GM18526 (cell line): ENCODE results near the gene PCTP.

Source experiments
- POLR2A ChIP-seq: IDR thresholded peaks from 3 replicates; pipeline ENCODE4 v1.6.1; 2011; ENCODE audit not compliant: insufficient read length; ENCODE audit errors: extremely low read depth

Gene PCTP

DNA sequence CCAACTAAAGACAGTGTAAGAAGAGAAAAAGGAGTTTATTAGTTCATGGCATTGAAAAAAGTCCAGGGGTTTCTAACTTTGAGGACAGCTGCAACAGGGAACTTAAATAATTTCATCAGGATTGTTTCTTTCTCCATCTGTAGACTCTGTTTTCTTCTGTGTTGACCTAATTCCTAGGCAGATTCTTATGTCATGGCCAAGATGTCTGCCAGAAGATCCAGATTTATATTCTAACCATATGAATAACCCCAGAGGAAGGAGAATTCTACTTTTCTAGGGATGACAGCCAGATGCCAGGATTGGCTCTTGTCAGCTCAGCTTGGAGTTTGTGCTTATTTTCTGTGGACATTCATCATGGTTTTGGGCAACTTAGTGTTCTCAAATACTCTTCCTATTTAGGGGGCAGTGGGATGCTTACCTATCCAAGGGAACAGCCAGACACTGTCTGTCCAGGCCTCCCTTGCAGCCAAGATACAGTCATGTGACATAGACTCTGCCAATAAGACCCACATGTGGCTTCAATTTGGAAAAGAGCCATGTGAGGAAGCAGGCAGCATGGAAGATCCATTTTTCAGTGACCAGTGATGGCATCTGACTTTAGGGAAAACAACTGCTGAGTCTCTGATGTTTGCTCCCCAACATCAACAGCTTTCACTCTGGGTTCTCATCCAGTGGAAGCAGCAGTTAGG lies 18.2 kb downstream of the PCTP start:
- no peak for TF ChIP-seq POLR2A

DNA sequence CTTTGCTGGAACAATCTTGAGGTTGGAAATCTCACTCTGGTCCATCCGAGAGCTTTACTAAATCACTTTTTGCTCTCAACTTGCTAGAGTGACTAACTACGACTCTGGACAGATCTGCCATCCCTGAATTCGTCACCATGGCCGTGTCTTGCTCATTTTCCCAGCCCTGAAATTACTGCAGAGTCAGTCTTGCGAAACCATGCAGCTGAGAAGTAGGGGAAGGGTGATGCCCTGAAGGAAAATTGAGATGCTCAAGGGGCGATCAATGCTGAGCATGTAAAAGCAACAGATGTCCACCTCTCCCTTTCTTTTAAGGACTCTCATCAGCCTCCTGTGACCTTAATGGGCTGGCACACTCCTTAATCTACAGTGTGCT lies 18.8 kb downstream of the PCTP start:
- TF ChIP-seq POLR2A, result no peak

DNA sequence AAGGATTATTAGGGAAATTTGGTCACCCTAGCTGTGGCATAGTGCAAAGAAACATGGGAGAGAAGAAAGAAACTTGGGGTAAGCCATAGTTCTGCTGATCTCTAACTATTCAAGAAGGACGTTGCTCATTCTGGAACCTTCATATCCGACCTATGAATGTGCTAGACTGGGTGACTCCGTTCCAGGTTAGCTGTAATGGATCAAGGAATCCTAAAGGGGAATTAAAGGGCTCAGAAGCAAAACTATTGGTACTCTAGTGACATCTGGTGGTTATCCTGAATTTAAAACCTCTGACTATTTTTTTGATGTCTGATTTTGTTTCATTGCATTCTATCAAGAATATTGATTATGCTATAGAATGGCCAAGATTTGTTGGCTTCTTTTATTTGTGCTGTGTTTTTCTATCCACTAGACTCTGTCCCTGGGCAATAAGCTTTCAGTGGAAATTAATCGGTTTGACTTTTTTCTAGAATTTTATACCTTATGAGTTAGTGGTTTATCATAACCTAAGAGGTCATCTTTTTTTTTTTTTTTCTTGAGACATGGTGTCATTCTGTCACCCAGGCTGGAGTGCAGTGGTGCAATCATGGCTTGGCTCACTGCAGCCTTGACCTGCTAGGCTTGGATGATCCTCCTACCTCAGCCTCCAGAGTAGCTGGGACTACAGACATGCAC lies 19.5 kb downstream of the PCTP start:
- no peak for TF ChIP-seq POLR2A

DNA sequence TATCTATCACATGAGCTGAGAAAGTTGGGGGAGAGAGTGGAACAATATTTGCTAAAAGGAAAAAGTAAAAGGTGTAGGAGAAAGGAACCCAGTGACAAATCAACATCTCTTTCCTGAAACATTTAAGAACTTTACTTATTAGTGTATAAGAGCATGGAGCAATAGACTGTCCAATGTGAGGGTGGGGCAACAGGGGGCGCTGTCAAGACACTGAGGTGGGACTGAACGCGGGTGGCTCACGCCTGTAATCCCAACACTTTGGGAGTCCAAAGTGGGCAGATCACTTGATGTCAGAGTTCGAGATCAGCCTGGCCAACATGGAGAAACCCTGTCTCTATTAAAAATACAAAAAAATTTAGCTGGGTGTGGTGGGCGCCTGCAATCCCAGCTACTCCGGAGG lies 21.2 kb downstream of the PCTP start:
- no peak for TF ChIP-seq POLR2A

DNA sequence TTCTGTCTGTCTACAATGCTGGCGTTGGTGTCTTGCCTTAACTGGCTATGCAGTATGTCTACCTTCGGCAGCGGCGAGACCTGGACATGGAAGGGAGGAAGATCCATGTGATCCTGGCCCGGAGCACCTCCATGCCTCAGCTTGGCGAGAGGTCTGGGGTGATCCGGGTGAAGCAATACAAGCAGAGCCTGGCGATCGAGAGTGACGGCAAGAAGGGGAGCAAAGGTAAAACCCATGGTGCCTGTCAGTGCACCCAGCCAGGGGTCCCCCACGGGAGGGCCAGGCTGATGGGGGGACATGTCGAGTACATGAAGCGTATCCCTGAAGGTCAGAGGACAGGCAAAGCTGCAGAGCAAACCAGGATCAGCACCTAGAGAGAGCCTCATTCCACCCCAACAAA lies 22.8 kb downstream of the PCTP start:
- no peak for TF ChIP-seq POLR2A

DNA sequence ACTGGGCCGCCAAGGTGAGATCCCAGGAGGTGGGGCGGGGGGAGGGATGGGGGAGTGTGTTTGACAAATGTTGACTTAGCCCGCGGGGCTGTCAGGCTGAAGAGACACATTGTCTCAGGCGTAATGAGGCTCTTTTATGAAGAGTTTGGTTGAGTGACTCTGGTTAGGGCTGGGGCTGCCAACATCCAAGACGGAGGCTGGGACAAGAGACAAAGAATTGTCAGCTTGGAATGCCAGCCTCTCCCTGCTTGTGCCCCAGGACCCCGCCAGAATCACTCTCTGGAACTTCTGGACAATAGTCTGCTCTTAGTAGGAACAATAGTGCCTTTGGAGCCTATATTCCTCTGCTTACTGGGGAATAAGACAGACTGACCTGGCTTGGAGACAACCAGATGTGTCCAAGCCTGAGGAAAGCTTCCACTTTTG lies 24.0 kb downstream of the PCTP start:
- no peak for TF ChIP-seq POLR2A

DNA sequence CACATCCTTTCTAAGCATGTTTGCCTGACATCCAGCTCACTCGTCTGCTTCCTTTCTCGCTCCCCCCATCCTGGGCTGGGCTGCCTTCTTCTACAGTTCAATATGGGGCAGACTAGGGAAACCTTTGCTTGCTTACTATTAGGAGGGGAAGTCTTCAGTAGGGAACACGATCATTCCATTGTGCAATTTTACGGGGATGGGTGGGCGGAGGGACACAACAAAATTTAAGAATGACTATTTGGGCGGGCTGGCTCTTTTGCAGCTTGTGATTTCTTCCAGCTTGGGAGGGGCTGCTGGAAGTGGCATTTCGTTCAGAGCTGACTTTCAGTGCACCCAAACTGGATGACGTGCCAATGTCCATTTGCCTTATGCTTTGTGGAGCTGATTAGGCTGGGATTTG lies 25.4 kb downstream of the PCTP start:
- no peak for TF ChIP-seq POLR2A

DNA sequence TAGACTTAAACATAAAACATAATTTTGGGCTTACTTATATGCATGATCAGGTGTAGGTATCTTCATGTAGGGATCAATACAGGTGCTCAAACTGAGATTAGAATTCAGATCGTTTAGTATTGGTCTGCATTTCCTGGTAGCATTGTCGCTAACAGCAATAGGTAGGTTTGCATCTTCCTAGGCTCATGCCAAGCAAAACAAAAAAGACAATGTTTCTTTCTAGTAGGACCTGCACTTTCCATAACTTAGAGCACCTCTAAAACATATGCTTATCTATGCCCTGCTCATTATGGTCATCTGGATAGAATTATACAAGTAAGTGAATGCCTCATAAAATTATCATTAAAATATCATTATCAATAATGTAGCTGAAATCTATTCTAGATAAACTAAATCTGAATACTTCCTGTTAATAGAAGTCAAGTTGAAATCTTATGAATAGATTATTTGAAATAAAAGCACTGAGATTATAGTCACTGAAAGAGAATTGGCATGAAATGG lies 26.7 kb downstream of the PCTP start:
- no peak for TF ChIP-seq POLR2A

DNA sequence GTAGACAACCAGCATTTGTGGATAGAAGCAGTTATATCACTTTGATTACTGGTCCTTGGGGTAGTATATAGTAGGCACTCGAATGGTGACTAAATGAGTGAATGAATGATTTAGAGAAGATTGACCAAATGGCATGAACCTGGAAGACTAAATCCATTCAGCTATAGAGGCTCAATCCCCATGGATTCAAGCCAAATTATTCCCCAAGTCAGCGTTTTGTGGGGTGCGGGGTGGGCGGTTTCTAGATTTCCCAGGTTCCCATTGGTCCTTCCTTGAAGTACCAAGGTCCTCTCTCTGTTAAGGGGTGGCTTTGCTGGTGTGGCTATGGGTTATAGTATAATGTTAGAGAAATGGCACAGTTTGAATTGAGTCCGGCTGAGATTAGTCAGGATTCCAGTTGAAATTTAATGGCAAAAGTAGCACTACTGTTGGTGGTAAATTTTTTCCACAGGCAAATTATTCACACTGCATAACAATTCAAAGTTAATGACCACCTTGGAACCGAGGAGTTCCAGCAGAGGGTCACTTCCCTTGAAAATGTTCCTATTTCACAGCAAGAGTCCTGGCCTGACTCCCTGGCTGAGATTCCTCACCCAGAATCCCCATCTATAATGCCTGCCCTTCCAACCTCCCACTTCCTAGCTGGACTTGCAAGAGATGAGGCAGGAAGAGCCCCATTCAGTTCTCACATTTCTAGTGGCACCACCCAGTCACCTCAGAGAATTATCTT lies 27.7 kb downstream of the PCTP start:
- no peak for TF ChIP-seq POLR2A

DNA sequence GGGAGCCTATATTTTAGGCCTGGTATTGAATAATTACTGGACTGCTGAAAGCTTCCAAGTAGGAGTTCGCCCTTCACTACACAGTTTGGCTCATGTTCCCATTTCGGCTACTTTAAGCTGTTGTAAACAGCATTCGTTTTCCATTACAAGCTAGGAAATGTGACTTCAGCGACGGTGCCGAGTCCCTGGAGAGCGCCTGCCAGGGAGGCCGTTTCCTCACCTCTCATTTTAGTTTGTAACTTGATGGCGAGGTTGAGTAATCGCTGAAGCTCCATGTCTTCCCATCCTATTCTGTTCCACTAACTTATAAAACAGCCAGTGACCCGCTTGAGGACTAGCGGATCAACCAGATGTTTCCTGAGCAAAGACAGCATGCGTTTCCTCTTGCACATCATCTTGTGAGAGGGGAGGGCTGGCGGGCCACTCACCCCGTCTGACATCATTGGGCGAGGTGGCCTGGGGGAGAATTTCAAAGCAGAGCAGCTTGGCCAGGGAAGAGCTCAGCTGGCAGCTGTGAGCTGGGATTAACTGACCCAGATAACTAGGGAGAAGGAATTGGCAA lies 32.9 kb downstream of the PCTP start:
- no peak for TF ChIP-seq POLR2A

DNA sequence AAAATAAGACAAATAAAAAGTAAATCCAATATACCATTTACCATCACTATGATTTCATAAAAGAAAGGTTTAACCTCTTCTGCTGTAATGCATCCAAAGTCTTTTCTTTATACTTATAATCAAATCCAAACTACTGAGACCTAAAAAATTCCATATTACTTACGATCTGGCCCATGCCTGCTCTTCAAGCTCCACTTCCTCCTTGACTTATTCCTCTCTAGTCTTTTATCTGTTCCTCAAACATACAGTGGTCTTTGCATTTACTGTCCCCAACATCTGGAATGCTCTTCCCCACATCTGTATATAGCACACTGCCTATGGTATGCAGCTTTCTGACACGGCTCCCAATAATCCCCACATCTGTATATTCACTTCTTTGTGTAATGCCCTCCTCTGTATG lies 33.8 kb downstream of the PCTP start:
- TF ChIP-seq POLR2A, result no peak

DNA sequence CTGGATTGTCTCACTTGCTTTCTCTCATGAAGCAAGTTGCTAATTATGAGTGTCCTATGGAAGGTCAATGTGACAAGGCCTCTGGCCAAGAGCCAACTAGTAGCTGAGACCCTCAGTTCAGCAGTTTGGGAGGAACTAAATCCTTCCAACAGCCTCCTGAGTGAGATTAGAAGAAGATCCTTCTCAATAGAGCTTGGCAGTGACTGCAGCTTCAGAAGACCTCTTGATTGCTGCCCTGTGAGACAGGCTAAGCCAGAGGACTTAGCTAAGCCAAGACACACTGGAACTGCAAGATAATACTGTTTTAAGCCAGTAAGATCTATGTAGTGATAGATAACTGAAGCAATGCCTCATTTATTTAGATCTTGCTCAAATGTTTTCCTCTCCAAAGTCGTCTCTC lies 34.3 kb downstream of the PCTP start:
- no peak for TF ChIP-seq POLR2A

DNA sequence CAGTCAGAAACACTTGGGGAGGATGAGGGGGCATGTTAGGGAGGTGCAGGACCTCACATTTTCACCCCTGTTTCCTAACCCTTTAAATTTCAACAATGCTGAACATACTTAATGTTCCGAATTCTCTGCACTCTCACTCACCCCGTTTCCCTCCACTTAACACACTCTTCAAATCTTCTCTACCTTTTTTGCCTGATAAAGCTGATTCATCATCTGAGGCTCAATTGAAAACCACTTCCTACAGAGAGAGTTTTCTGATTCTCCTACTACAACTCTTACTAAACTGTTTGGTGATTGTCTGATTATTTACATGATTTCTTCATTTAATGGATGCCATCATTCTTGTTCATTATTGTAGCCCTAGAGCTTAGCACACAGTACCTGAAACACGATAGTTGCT lies 42.4 kb downstream of the PCTP start:
- no peak for TF ChIP-seq POLR2A

DNA sequence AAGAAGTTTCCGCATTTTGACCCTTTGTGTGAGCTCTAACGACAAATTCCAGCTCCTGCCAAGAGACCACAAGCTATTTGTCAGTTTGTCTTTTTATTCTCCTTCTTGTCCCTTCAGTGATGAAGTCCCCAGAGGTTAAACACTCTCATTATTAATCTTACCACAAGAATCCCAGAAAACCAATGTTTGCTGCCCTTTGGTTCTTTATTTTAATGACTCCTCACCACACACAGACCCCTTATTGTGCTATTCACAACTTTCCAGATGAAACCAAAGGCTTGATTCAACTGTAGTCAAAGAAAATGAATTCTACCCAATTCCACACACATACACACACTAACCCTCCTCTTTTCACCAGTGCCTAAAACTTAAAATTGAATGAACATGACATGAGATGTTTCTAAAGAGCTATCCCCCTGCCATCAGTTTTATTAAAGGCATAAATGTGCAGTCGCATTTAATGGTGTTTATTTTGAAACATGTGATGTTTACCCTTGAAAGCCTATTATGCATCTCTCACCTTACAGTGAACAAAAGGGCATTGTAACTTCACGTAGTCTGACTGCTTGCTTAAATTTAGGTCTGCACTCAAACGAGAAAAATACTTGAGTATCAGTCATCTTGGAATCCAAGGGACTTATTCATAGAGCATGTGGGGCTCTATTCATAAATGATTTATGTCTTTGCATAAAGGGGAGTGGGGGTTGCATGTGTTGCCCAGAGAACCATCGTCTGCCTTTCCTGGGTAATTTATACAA lies 44.1 kb downstream of the PCTP start:
- no peak for TF ChIP-seq POLR2A
